C4-2B (cell line): ENCODE data around the gene LIN7B.

ENCODE experiments used
- H3K27ac ChIP-seq: fragments of 450-650 bp; 2 replicates; pipeline ENCODE4 v1.5.1; 2017
- ZFX ChIP-seq: fragments of 450-650 bp; IDR thresholded peaks from 2 replicates; pipeline ENCODE4 v1.6.1; 2017
- TF ChIP-seq, protein P1 (sequence below): fragments of 450-650 bp; conservative IDR thresholded peaks from 2 replicates; pipeline ENCODE4 v1.5.1; 2017; ENCODE audit warnings: mild to moderate bottlenecking

The LIN7B gene

DNA sequence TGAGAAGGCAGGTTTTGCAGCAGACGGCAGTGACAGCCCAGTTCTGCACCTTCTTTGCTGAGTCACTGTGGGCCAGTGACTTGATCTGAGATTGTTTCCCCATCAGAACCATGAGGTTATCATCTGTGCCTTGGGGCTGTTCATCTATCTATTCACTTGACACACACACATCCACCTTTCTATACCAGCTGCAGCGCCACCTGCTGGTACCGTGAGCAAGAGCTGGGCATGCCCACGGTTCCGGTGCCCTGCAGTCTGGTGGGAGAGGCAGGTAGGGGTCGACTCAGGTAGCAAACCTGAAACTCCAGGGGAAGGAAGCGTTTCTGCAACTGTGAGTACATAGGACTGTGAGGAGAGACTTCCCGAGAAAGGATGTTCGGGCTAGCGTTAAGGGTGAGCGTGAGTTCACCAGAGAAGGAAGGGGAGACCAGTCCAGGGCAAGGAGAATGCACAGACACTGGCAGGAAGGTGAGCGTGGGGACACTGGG lies 7.5 kb upstream of the LIN7B start:
- no peak overlapping the region for H3K27ac ChIP-seq
- no peak for TF ChIP-seq ZFX
- TF ChIP-seq, protein P1, sequence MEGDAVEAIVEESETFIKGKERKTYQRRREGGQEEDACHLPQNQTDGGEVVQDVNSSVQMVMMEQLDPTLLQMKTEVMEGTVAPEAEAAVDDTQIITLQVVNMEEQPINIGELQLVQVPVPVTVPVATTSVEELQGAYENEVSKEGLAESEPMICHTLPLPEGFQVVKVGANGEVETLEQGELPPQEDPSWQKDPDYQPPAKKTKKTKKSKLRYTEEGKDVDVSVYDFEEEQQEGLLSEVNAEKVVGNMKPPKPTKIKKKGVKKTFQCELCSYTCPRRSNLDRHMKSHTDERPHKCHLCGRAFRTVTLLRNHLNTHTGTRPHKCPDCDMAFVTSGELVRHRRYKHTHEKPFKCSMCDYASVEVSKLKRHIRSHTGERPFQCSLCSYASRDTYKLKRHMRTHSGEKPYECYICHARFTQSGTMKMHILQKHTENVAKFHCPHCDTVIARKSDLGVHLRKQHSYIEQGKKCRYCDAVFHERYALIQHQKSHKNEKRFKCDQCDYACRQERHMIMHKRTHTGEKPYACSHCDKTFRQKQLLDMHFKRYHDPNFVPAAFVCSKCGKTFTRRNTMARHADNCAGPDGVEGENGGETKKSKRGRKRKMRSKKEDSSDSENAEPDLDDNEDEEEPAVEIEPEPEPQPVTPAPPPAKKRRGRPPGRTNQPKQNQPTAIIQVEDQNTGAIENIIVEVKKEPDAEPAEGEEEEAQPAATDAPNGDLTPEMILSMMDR = peak; percentile 82

DNA sequence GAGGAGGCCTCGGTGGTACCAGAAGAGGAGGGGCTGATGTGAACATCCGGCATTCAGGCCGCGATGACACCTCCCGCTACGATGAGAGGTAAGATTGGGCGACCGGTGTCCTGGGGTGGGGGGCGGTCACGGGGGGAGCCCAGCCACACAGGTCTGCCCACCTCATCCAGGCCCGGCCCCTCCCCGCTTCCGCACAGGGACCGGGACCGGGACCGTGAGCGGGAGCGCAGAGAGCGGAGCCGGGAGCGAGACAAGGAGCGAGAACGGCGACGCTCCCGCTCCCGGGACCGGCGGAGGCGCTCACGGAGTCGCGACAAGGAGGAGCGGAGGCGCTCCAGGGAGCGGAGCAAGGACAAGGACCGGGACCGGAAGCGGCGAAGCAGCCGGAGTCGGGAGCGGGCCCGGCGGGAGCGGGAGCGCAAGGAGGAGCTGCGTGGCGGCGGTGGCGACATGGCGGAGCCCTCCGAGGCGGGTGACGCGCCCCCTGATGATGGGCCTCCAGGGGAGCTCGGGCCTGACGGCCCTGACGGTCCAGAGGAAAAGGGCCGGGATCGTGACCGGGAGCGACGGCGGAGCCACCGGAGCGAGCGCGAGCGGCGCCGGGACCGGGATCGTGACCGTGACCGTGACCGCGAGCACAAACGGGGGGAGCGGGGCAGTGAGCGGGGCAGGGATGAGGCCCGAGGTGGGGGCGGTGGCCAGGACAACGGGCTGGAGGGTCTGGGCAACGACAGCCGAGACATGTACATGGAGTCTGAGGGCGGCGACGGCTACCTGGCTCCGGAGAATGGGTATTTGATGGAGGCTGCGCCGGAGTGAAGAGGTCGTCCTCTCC lies 6.3 kb upstream of the LIN7B start:
- TF ChIP-seq, protein P1 = no peak
- TF ChIP-seq ZFX = no peak
- no peak overlapping the region for H3K27ac ChIP-seq

DNA sequence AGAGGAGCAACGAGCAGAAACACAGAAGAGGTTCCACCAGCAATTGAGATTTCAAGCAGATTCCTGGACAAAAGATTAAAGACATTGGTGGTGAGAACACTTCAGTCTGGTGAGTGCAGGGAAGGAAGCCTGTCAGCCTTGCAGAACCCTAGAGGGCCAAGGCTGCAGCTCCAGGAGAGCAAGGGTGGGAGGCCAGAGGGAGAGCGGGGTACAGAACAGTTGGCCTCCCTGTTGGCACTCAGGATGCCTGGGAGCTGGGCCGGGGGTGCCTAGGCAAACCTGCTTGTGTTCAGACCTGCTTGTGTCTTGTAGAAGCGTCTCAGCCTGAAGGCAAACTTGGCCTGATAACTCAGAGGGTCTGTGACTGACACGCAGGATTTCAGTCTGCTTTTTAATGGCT lies 5.1 kb upstream of the LIN7B start:
- TF ChIP-seq, protein P1 = no peak
- no peak for TF ChIP-seq ZFX
- H3K27ac ChIP-seq = no peak overlapping the region

DNA sequence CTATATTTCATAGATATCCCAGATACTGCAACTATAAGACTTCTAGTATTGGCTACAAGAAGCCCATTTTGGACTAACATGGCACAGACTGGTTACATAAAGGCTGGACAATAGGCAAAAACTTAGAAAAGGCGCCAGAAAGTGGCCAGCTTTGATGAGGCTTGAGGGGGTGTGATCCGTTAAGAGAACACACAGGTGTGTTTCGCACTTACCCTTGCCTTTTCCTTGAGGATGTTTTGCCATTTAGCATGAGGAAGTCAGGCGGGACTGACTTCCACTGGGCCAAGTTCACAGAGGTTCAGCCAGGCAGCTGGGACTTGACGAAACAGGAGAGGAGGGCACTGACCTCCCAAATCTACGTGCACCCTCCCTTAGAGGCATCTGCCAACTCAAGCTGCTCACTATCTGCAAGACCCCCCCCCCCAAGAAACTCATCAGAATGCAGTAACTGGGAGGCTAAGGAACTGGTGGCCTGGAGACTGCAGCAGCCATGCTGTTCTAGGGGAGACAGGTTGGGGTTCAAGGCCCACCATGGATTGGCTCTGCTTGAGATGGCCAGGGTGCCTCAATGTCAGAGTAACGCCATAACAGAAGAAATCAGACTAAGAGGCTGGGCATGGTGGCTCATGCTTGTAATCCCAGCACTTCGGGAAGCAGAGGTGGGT lies 4.5 kb upstream of the LIN7B start:
- no peak overlapping the region for H3K27ac ChIP-seq
- no peak for TF ChIP-seq ZFX

DNA sequence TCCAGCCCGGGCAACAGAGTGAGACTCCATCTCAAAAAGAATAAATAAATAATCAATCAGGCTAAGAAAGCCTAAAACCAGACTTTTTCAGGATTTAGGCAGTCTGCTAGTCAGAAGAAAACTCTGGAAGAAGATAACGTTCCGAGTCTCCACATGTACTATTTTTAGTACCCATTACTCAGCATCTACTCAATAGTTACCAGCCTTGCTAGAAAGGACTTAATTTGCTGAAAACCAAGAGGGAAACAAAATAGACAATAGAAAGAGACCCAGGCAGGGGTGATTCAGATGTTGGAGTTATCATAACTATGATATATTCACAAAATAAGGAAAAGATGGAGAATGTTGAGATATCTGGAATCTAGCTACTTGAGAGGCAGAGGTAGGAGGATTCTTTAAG lies 3.6 kb upstream of the LIN7B start:
- TF ChIP-seq, protein P1 = no peak
- TF ChIP-seq ZFX = no peak
- no peak overlapping the region for H3K27ac ChIP-seq

DNA sequence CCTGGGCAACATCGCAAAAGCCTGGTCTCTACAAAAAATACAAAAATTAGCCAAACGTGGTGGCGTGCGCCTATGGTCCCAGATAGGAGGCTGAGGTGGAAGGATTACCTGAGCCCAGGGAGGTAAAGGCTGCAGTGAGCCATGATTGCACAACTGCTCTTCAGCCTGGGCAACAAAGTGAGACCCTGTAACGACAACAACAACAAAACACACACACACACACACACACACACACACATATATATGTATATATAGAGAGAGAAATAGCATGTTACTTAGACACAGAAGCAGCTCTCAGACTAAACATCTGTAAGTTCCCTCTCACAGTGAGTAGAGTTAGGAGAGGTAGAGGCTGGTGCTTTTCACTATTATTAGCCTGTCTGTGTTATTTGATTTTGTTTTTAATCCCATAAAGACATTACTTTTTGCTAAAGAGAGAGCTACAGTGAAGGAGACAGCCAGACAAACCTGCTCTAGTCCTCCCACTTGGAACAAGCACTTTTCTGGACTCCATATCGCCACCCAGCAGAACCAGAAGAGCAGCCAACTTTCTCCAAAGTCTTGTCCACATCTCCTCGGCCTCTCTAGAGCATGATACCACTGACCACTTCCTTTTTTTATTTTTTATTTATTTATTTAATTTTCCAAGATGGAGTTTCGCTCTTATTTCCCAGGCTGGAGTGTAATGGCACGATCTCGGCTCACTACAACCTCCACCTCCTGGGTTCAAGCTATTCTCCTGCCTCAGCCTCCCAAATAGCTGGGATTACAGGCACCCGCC lies 2.8 kb upstream of the LIN7B start:
- TF ChIP-seq, protein P1 = no peak
- no peak for TF ChIP-seq ZFX
- H3K27ac ChIP-seq = no peak overlapping the region

DNA sequence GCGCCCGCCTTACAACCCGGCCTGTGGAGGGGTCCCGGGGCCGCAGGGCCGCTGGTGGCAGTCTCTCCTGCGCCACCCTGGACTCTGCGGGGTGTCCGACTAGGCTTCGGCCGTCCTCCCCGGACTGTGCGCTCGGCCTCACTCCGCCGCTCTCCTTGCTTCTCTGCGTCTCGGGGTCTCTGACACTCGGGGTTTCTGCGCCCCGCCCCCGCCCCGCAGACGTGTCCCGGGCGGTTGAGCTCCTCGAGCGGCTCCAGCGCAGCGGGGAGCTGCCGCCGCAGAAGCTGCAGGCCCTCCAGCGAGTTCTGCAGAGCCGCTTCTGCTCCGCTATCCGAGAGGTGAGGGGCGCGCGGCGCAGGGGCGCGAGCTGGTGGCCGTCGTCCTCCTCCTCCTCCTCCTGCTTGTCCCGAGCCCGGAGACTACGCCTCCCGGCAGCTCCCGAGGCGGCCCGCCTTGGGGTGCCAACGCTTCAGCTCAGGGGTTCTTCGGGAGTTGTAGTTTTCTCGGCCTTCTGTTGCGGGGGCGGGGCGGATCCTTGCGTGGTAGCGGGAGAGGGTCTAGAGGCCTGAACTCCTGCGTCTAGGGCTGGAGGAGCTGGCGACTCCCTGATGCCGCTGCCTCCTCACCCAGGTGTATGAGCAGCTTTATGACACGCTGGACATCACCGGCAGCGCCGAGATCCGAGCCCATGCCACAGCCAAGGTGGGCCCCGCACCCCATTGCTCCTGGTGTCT lies 627 bp downstream of the LIN7B start:
- H3K27ac ChIP-seq = peak overlapping the region; percentile 71
- TF ChIP-seq, protein P1 = no peak
- peak; percentile 34; the same call in 1 of the 2 replicates for TF ChIP-seq ZFX
